OCI-M2 (cell line): Measurements from ENCODE around the gene BRMS1L.
"Not testable (repeated sequence)": the region's sequence is repeated elsewhere in the genome, so short reads cannot be mapped to it uniquely, and the experiment has no call there.

Experiments
- DNase-seq: peaks from one replicate; lab custom pipeline; 2025; ENCODE audit not compliant: unreplicated experiment; lab: John Stamatoyannopoulos, UW

BRMS1L gene

GRCh38 chr14:35821564-35822411 lies 4.3 kb upstream of the BRMS1L start:
- DNase-seq = no peak

GRCh38 chr14:35822501-35822900 lies 3.6 kb upstream of the BRMS1L start:
- DNase-seq = no peak

- not testable (repeated sequence) for DNase-seq
These were observed 1.5 kb upstream of the BRMS1L start for GRCh38 chr14:35824446-35825165.

- DNase-seq = no peak
These were observed 245 bp upstream of the BRMS1L start for GRCh38 chr14:35825968-35826217.

- no peak for DNase-seq
These were observed 846 bp downstream of the BRMS1L start for GRCh38 chr14:35826952-35827416.

GRCh38 chr14:35827678-35828472 lies 1.7 kb downstream of the BRMS1L start:
- no peak for DNase-seq

- DNase-seq = no peak
These were observed 3.3 kb downstream of the BRMS1L start for GRCh38 chr14:35829449-35829848.

GRCh38 chr14:35835208-35835982 lies 9.3 kb downstream of the BRMS1L start:
- no peak for DNase-seq

- not testable (repeated sequence) for DNase-seq
These were observed 15.6 kb downstream of the BRMS1L start for GRCh38 chr14:35841704-35842103.

GRCh38 chr14:35842245-35842644 lies 16.1 kb downstream of the BRMS1L start:
- not testable (repeated sequence) for DNase-seq

- DNase-seq = no peak
These were observed 18.4 kb downstream of the BRMS1L start for GRCh38 chr14:35844494-35844893.

- no peak for DNase-seq
These were observed 21.5 kb downstream of the BRMS1L start for GRCh38 chr14:35847636-35848035.

GRCh38 chr14:35849122-35849521 lies 23.0 kb downstream of the BRMS1L start:
- DNase-seq = no peak

GRCh38 chr14:35851823-35852222 lies 25.7 kb downstream of the BRMS1L start:
- no peak for DNase-seq

- no peak for DNase-seq
These were observed 27.1 kb downstream of the BRMS1L start for GRCh38 chr14:35853225-35853624.

GRCh38 chr14:35854696-35855270 lies 28.6 kb downstream of the BRMS1L start:
- no peak for DNase-seq

GRCh38 chr14:35855876-35856481 lies 29.8 kb downstream of the BRMS1L start:
- DNase-seq = no peak

- DNase-seq = no peak
These were observed 32.5 kb downstream of the BRMS1L start for GRCh38 chr14:35858521-35859209.

- DNase-seq = no peak
These were observed 35.2 kb downstream of the BRMS1L start for GRCh38 chr14:35861204-35861868.
